ENCODE measurements around the gene EPS8L3.

The EPS8L3 gene

DNA sequence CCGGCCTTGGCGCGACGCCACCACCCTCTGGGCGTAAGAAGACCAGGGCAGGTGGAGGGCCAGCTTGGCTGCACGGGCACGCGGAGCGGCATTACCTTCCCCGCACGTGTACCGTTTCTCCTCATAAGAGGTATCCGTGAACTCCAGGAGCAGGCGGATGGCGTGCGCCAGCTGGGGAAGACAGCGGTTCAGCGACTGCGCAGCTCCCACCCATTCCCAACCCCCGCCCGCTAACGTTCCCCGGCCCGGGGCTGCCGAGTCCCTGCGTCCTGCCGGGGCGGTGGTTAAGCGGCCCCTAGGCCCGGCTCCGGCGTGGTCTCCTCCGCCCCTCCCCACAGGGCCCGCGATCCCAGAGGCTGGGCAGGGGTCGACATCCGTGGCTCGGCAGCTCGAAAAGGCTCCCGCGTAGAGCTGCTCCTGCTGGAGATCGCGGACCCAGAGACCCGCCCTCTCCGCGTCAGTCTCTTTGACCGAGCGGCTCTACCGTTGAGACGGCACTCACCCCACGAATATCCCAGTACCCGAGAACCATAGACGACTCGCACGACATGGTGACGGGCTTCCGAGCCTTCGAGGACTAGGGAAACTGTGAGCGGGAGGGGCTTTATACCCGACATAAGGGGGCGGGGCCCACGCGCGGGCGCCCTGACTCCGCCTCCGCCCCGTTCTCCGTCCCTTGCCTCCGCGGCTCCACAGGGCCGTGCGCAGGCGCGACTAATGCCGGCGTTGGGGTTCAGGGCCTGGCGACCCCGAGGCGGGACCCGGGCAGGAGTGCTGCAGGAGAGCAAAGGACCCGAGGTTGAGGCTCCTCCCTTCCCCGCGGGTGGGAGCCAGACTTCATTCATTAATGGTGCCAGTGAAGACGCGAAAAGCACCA, 23.7 kb downstream of the EPS8L3 start:
- no peak for DNase-seq (ENCODE audit: low read depth, low spot score)

GRCh38 chr1:109733236-109733870, 30.4 kb downstream of the EPS8L3 start:
- no peak for DNase-seq (ENCODE audit: low read depth, low spot score)

- no peak for DNase-seq (ENCODE audit: low read depth, low spot score)
Measured at GRCh38 chr1:109732390-109732881, 31.3 kb downstream of the EPS8L3 start.

DNA sequence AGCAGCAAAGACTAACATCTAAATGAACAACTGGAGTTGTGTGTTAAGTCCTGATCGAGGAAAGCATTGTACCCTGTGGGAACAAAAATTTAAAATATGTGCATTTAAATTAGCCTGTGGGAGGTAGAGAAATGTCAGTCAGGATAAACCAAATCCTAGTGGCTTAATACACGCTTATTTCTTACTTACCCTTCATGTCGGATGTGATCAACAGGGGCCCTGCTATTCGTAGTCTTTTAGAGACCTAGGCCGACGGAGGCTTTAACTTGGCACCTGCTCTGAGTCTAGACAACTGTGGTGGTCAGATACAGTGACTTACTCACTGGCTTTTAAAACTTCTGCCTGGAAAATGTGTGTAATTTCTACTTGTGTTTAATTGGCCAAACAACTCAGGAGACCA, 33.1 kb downstream of the EPS8L3 start:
- DNase-seq (ENCODE audit: low read depth, low spot score): no peak

- DNase-seq (ENCODE audit: low read depth, low spot score): no peak
Measured at GRCh38 chr1:109728870-109729269, 34.9 kb downstream of the EPS8L3 start.

GRCh38 chr1:109726728-109727373, 36.9 kb downstream of the EPS8L3 start:
- DNase-seq (ENCODE audit: low read depth, low spot score): no peak

- no peak for DNase-seq (ENCODE audit: low read depth, low spot score)
Measured at GRCh38 chr1:109726007-109726406, 37.7 kb downstream of the EPS8L3 start.

GRCh38 chr1:109725510-109725909, 38.2 kb downstream of the EPS8L3 start:
- DNase-seq (ENCODE audit: low read depth, low spot score): no peak

- DNase-seq (ENCODE audit: low read depth, low spot score): no peak
Measured at GRCh38 chr1:109724933-109725332, 38.8 kb downstream of the EPS8L3 start.

- no peak for DNase-seq (ENCODE audit: low read depth, low spot score)
Measured at GRCh38 chr1:109722908-109723691, 40.6 kb downstream of the EPS8L3 start.

DNA sequence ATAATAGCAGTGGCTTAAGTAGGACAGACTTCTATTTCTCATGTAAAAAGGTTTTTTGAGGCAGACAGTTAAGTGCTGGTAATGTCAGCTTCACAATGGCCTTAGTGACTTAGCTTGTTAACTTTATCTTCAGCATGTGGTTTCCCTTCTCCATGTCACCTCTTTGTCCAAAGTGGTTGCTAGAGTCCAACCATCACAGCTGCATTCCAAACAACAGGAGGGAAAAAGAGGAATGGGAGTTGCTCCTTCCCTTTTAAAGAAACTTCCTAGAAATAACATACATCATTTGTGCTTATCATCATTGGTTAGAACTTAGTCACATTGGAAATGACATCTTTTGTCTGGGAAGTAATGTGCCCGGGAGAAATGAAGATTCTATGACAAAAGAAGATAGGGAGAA, 41.8 kb downstream of the EPS8L3 start:
- DNase-seq (ENCODE audit: low read depth, low spot score): no peak

GRCh38 chr1:109721042-109721441, 42.7 kb downstream of the EPS8L3 start:
- no peak for DNase-seq (ENCODE audit: low read depth, low spot score)

GRCh38 chr1:109719337-109719837, 44.3 kb downstream of the EPS8L3 start:
- DNase-seq (ENCODE audit: low read depth, low spot score): no peak

- DNase-seq (ENCODE audit: low read depth, low spot score): no peak
Measured at GRCh38 chr1:109718495-109718894, 45.2 kb downstream of the EPS8L3 start.

DNA sequence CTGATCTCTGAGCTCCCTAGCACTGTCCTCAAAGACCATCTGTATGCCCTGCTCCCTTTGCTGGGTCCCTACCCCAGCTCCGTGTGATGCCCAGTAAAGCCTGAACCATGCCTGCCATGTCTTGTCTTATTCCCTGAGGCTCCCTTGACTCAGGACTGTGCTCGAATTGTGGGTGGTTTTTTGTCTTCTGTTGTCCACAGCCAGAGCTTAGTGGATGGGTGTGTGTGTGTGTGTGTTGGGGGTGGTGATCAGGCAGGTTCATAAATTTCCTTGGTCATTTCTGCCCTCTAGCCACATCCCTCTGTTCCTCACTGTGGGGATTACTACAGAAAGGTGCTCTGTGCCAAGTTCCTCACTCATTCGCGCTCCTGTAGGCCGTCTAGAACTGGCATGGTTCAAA, 46.0 kb downstream of the EPS8L3 start:
- DNase-seq (ENCODE audit: low read depth, low spot score): no peak

DNA sequence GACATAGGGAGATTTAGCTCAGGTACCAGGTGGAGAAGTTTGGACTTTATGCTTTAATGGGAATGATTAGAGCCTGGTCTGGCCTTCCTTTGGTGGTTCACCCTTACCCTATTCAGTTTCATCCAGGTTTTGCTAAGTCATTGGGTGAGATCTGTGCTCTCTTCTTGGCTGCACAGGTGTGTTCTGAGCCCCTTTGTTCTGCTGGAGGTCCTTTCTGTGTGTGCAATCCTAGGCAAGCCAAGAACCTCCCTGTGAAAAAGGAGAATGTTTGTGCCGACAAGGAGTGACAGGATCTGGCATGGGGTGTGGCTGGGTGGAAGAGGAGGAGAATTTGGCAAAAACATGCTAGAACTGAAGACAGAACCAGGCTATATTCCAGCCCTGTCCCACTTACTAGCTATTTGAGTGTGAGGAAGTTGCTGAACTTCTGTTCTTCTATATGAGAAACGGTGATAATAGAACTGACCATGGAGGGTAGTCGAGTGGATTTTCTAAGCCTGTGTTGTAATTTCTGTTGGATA, 47.1 kb downstream of the EPS8L3 start:
- DNase-seq (ENCODE audit: low read depth, low spot score): no peak

DNA sequence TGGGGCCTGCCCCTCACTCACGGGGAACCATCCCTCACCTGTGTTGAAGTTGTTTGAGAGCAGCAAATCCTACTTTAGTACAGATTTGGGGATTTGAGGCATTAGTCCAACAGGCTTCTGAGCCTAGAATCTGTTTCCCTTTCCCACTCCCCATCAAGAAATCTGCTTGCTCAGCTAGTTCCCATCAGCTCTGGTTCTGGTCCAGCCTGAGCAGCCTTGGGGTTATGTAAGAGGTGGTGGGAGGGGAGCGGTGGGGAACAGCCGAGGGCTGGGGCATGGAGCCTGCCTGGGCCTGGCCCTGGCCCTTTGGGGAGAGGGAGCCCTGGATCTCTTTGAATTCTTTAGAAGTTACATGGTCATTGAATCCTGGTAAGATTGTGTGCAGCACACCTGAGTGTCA, 47.6 kb downstream of the EPS8L3 start:
- no peak for DNase-seq (ENCODE audit: low read depth, low spot score)

GRCh38 chr1:109714661-109715372, 48.9 kb downstream of the EPS8L3 start:
- no peak for DNase-seq (ENCODE audit: low read depth, low spot score)

DNA sequence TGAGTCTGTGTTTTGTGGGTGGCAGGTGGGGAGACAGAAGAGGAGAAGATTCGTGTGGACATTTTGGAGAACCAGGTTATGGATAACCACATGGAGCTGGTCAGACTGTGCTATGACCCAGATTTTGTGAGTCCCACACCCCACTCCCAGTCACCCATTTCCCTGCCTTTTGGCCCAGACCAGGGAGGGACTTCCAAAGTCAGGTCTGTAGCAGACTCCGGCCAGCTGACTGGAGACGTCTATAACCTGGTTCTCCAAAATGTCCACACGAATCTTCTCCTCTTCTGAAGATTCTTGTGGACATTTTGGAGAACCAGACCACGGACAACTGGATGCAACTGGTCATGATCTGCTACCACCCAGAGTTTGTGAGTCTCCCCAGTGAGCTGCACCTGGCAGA, 50.1 kb downstream of the EPS8L3 start:
- no peak for DNase-seq (ENCODE audit: low read depth, low spot score)

DNA sequence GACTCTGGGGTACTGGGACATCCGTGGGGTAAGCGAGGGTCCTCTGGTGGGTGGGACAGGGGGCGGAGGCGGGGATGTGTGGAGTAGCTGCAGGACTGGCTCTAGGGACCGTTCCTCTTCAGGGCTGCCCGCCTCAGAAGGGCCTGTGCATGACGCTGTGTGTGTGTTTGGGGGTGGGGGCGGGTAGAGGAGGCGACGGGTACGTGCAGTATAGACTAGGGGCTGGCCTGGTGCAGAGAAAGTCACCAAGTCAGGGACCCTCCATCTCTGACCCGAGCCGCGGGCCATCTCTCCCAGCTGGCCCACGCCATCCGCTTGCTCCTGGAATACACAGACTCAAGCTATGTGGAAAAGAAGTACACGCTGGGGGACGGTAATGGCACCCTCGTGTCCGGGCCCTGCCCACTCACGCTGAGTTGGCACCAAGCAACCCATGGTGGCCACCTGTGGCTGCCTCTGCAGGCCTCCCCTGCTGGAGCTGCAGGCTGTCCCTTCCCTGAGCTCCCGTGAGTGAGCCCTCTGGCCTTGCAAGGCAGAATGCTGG, 51.3 kb downstream of the EPS8L3 start:
- DNase-seq (ENCODE audit: low read depth, low spot score): no peak

Data from iPS DF 19.7 (cell line).